ENCODE data around the gene PIK3C2B. TPM values are rescaled to one million over a fixed set of nuclear protein-coding genes. Genes with fewer than 3 reads are reported as not detected.

The PIK3C2B gene
- total RNA-seq, 1 experiment from 2014 or later: 17.4 TPM

DNA sequence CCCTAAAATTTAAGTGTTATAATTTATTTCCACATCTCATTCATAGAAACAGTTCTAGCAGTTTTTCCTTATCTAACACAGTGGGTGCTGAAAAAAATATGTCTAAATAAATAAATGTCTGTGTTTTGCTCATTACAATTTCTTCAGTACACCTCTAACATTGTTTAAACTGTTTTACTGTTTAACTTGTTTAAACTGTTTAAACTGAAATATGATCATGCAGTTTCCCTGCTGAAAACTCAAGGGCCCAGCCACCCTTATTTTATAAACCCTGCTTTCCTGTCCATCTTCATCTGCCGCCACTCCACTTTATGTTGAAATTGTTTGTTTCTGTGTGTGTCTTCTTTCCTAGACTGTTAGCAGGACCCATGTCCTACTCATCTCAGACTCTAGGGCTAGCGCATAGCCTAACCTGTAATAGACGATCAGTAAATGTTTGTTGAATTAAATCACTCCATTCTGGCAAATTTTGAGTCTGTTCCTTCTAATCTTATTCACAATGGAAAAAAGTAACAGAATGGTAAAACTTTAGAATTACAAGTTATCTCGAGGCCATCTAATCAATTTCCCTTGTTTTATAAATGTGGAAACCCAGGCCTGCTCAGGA, 9.4 kb upstream of the PIK3C2B start:
- peak overlapping the region; percentile 88 for H2AFZ ChIP-seq (ENCODE audit: low read depth, low read length, poor library complexity, severe bottlenecking)
- no TSS peak for BruUV-seq (replicated peaks)
- ChIA-PET POLR2A (no interaction called here), RAD21 (ENCODE audit: low non-redundant PET in 1 of 2, low total read pairs in 2 of 2, uncharacterized antibody in 2 of 2, unreplicated experiment in 2 of 2) (interaction anchor here in 1 of 2 experiments (1.1 kb wide), 1 partner anchor 57 kb away, joined by 7 read pairs; no protein-coding TSS in a partner anchor), CTCF (interaction anchor here (1.3 to 2.3 kb wide), 7 partner anchors 10 to 303 kb away, joined by 6 to 37 read pairs (median 17); partner anchors contain the start of genes MDM4 and PIK3C2B)
- no peak overlapping the region for H3K9ac ChIP-seq (ENCODE audit: low read length)
- intact Hi-C loops (cut with micrococcal nuclease): loop anchor here (1.0 to 2.0 kb wide), 4 partner anchors 58 to 341 kb away; no protein-coding TSS in a partner anchor
- no peak for TF ChIP-seq EZH2 (IDR thresholded peaks at IDR 0.05)
- TF ChIP-seq, protein P1, sequence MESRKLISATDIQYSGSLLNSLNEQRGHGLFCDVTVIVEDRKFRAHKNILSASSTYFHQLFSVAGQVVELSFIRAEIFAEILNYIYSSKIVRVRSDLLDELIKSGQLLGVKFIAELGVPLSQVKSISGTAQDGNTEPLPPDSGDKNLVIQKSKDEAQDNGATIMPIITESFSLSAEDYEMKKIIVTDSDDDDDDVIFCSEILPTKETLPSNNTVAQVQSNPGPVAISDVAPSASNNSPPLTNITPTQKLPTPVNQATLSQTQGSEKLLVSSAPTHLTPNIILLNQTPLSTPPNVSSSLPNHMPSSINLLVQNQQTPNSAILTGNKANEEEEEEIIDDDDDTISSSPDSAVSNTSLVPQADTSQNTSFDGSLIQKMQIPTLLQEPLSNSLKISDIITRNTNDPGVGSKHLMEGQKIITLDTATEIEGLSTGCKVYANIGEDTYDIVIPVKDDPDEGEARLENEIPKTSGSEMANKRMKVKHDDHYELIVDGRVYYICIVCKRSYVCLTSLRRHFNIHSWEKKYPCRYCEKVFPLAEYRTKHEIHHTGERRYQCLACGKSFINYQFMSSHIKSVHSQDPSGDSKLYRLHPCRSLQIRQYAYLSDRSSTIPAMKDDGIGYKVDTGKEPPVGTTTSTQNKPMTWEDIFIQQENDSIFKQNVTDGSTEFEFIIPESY (IDR thresholded peaks at IDR 0.05; ENCODE audit: extremely low read depth, insufficient replicate concordance, low read length): no peak
- TF ChIP-seq SIN3A (IDR thresholded peaks at IDR 0.05; ENCODE audit: low read depth): no peak
- TF ChIP-seq POLR2AphosphoS5 (IDR thresholded peaks at IDR 0.05; ENCODE audit: low read depth, low read length): no peak
- TF ChIP-seq, protein P2, sequence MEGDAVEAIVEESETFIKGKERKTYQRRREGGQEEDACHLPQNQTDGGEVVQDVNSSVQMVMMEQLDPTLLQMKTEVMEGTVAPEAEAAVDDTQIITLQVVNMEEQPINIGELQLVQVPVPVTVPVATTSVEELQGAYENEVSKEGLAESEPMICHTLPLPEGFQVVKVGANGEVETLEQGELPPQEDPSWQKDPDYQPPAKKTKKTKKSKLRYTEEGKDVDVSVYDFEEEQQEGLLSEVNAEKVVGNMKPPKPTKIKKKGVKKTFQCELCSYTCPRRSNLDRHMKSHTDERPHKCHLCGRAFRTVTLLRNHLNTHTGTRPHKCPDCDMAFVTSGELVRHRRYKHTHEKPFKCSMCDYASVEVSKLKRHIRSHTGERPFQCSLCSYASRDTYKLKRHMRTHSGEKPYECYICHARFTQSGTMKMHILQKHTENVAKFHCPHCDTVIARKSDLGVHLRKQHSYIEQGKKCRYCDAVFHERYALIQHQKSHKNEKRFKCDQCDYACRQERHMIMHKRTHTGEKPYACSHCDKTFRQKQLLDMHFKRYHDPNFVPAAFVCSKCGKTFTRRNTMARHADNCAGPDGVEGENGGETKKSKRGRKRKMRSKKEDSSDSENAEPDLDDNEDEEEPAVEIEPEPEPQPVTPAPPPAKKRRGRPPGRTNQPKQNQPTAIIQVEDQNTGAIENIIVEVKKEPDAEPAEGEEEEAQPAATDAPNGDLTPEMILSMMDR (IDR thresholded peaks at IDR 0.05 in 2 of 3, conservative IDR thresholded peaks at IDR 0.05 in 1 of 3; ENCODE audit: borderline replicate concordance in 1 of 3, insufficient read depth in 1 of 3, low read depth in 2 of 3, low read length in 2 of 3): no peak
- no peak for TF ChIP-seq CBX3 (IDR thresholded peaks at IDR 0.05; ENCODE audit: low read depth)
- no peak for TF ChIP-seq ZNF274 (IDR thresholded peaks at IDR 0.05; ENCODE audit: low read depth, low read length)
- no peak for TF ChIP-seq JUND (IDR thresholded peaks at IDR 0.05)
- no peak for TF ChIP-seq SP1 (IDR thresholded peaks at IDR 0.05; ENCODE audit: low read depth)
- TF ChIP-seq YY1 (IDR thresholded peaks at IDR 0.05; ENCODE audit: extremely low read depth, insufficient replicate concordance, low read depth, low read length): no peak
- H3K4me3 ChIP-seq (replicated peaks in 1 of 2; ENCODE audit: low read depth in 1 of 2, low read length in 2 of 2): no peak overlapping the region
- H3K27ac ChIP-seq (ENCODE audit: low read depth, low read length): no peak overlapping the region
- H3K36me3 ChIP-seq (ENCODE audit: control insufficient read depth in 1 of 2, insufficient read depth in 2 of 2, low read length in 2 of 2): no peaks in the 10 kb centered on the region
- H3K4me1 ChIP-seq (ENCODE audit: control insufficient read depth in 1 of 2, insufficient read depth in 2 of 2, low read length in 2 of 2): peaks cover 23 to 39% of the 10 kb centered on the region in 2 experiments
- H3K79me2 ChIP-seq (ENCODE audit: insufficient read depth, low read length): no peaks in the 10 kb centered on the region
- no peak overlapping the region for H3K4me2 ChIP-seq (ENCODE audit: low read length)
- H4K20me1 ChIP-seq (ENCODE audit: insufficient read depth): no peaks in the 10 kb centered on the region
- peaks cover 0 to 4% of the 10 kb centered on the region in 2 experiments; a peak in 1 of 4 replicates for H3K9me3 ChIP-seq (ENCODE audit: control insufficient read depth in 1 of 2, insufficient read depth in 1 of 2, low read depth in 1 of 2, low read length in 2 of 2)
- no peaks in the 10 kb centered on the region for H3K9me2 ChIP-seq (ENCODE audit: insufficient read depth)
- no peak for ATAC-seq
- no peak for DNase-seq (ENCODE audit: low read depth, low spot score)
- no peaks in the 10 kb centered on the region for H3K27me3 ChIP-seq (ENCODE audit: insufficient read depth, low read length)
